Bronchial epithelial cell (primary cell): ENCODE measurements around the gene GALNT6. TPM values are rescaled to one million over a fixed set of nuclear protein-coding genes. Genes with fewer than 3 reads are reported as not detected.

Experiments
- DNase-seq: peaks from one replicate; pipeline ENCODE4 v3.0.0-alpha.2; 2010; ENCODE audit warnings: low read depth
- FAIRE-seq: peaks from 2 replicates; lab custom pipeline; 2011; peaks lifted over from hg19 to GRCh38; lab: Jason Lieb, UNC
- H3K27me3 ChIP-seq: 2 replicates; pipeline ENCODE4 v1.5.1; 2011; ENCODE audit warnings: low read length; ENCODE audit not compliant: control insufficient read depth, insufficient read depth
- H3K36me3 ChIP-seq: 2 replicates; pipeline ENCODE4 v1.5.1; 2011; ENCODE audit warnings: low read length; ENCODE audit not compliant: control insufficient read depth, insufficient read depth
- H3K4me3 ChIP-seq: 2 replicates; pipeline ENCODE4 v1.5.1; 2011; ENCODE audit warnings: mild to moderate bottlenecking, low read depth, low read length, control low read depth
- total RNA-seq: library from RNA; depleted of rRNA; stranded (reverse); fragments of >200 nt; gene quantifications from 2 replicates; pipeline ENCODE4 v1.2.1, GENCODE V29; 2014
- TF ChIP-seq, protein P1 (sequence below): IDR thresholded peaks from 2 replicates; pipeline ENCODE4 v1.5.1; 2011; ENCODE audit warnings: mild to moderate bottlenecking, moderate library complexity, low read length, control low read depth, inconsistent platforms; ENCODE audit not compliant: insufficient read depth, severe bottlenecking

GALNT6 gene
- total RNA-seq, 1 donor from 2014 or later: 14.0 TPM

DNA sequence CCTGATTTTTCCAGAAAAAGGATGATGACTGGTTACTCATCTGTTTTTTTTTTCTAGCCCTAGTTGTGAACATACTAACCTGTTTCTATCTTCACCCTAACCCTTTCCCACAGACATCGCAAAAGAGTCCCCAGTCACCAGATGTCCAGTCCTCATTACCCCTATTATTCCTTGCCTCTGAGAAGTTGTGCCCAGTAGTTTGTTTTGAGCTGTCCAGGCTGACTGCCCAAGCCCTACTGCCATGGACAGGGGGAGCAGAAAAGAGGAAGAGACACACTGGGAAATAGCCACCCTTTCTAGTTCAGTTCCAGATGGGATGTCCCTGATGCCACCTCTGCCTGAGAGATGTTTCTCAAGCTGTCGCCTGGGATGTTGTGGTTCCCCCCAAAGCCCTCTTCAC lies 30.9 kb downstream of the GALNT6 start:
- H3K27me3 ChIP-seq: no peaks in the 10 kb centered on the region
- no peak for FAIRE-seq
- DNase-seq: no peak
- TF ChIP-seq, protein P1, sequence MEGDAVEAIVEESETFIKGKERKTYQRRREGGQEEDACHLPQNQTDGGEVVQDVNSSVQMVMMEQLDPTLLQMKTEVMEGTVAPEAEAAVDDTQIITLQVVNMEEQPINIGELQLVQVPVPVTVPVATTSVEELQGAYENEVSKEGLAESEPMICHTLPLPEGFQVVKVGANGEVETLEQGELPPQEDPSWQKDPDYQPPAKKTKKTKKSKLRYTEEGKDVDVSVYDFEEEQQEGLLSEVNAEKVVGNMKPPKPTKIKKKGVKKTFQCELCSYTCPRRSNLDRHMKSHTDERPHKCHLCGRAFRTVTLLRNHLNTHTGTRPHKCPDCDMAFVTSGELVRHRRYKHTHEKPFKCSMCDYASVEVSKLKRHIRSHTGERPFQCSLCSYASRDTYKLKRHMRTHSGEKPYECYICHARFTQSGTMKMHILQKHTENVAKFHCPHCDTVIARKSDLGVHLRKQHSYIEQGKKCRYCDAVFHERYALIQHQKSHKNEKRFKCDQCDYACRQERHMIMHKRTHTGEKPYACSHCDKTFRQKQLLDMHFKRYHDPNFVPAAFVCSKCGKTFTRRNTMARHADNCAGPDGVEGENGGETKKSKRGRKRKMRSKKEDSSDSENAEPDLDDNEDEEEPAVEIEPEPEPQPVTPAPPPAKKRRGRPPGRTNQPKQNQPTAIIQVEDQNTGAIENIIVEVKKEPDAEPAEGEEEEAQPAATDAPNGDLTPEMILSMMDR: no peak
- no peak overlapping the region for H3K4me3 ChIP-seq
- H3K36me3 ChIP-seq: peaks cover 38% of the 10 kb centered on the region

DNA sequence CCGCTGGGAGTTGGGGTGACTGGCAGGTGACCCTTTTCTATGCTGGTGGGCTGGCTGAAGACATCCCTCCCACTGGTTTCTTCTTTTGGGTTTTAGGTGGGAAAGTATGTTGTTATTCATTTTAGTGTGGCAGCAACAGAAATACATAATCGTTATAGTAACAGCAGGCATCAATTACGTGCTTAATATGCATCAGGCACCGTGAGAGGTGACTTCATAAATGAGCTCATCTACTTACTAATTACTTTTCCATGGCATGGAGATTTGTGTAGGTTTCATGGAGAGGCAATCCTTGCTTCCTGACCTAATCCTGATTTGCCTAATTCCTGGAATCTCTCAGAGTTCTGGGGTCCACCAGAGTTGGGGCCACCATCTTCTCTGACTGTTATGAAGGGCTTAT lies 31.4 kb downstream of the GALNT6 start:
- DNase-seq (no peak), FAIRE-seq (no peak)
- Histone ChIP-seq H3K27me3 (no peaks in the 10 kb centered on the region), H3K4me3 (no peak overlapping the region), H3K36me3 (peaks cover 36% of the 10 kb centered on the region)
- TF ChIP-seq, protein P1: no peak

GRCh38 chr12:51358496-51358895 lies 32.7 kb downstream of the GALNT6 start:
- H3K27me3 ChIP-seq: no peaks in the 10 kb centered on the region
- TF ChIP-seq, protein P1: no peak
- peaks cover 30% of the 10 kb centered on the region for H3K36me3 ChIP-seq
- no peak for FAIRE-seq
- H3K4me3 ChIP-seq: no peak overlapping the region
- no peak for DNase-seq

DNA sequence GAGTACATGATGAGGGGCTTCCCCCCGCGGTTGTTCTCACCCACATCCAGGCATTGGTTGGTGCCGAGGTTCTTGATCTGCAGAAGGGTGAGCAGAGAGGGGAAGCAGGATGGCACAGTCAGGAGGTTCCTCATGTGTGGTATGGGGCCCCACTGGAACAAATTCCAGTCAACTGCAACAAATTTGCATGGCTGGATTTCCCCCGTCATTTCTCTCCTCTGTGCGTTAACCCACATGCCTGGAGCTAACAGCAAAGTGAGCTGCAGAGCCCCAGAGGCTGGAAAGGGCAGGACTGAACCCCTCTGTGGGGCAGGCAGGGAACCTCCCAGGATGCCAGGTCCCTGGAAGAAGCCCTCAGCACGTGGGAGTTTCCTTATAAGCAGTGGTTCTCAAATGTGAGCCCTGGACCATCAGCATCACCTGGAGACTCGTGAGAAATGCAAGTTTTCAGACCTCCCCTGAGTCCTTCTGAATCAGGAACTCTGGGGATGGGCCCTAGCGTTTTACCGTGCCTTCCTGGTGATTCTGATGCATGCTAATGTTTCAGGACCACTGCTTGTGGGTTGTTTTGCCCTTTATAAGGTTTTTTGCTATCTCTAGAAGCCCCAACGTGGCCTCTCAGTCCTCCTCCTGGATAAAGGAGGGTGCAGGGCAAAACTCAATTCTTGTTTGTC lies 33.7 kb downstream of the GALNT6 start:
- H3K36me3 ChIP-seq: peaks cover 30% of the 10 kb centered on the region
- H3K4me3 ChIP-seq: no peak overlapping the region
- DNase-seq: no peak
- no peak for FAIRE-seq
- no peaks in the 10 kb centered on the region for H3K27me3 ChIP-seq
- TF ChIP-seq, protein P1: no peak

GRCh38 chr12:51351913-51352532 lies 39.2 kb downstream of the GALNT6 start:
- Histone ChIP-seq H3K27me3 (no peaks in the 10 kb centered on the region), H3K36me3 (peaks cover 8% of the 10 kb centered on the region), H3K4me3 (no peak overlapping the region)
- no peak for FAIRE-seq
- TF ChIP-seq, protein P1: peak; percentile 75
- DNase-seq: peak; percentile 33
